Measurements from ENCODE around the gene MAPKAPK2. TPM values are rescaled to one million over a fixed set of nuclear protein-coding genes. Genes with fewer than 3 reads are reported as not detected.

MAPKAPK2 gene
- total RNA-seq, 4 donors from 2014 or later: 45.0 to 77.4 (median 55.5) TPM

GRCh38 chr1:206690516-206690915 lies 5.8 kb downstream of the MAPKAPK2 start:
- no peak for ATAC-seq

GRCh38 chr1:206691604-206692003 lies 6.9 kb downstream of the MAPKAPK2 start:
- peak; percentile 79 for ATAC-seq
- TF ChIP-seq POLR2A (IDR thresholded peaks at IDR 0.05): no peak
- peak; percentile 59 for TF ChIP-seq POLR2AphosphoS5 (IDR thresholded peaks at IDR 0.05)
- TF ChIP-seq CTCF (IDR thresholded peaks at IDR 0.05): no peak
- TF ChIP-seq EP300 (IDR thresholded peaks at IDR 0.05): no peak
- Histone ChIP-seq H3K4me1 (peaks cover 35 to 100% (median 91%) of the 10 kb centered on the region in 3 donors), H3K27me3 (no peaks in the 10 kb centered on the region), H3K9me3 (no peaks in the 10 kb centered on the region), H3K27ac (peak overlapping the region in 3 of 4 donors; percentile 79 to 85 (median 83)), H3K36me3 (no peaks in the 10 kb centered on the region), H3K4me3 (no peak overlapping the region)
- WGBS, 2 donors (ENCODE audit: low coverage in 1 of 2): 43% methylated on average over 1 of the region's 8 CpGs; no CpG with 5 or more reads in 1 of the 2 donors

More at GRCh38 chr1:206690516-206690915, 5.8 kb downstream of the MAPKAPK2 start:
- H3K4me1 ChIP-seq: peaks cover 35 to 93% (median 82%) of the 10 kb centered on the region in 3 donors
- 25 to 40% methylated on average over 1 of the region's 2 CpGs for WGBS, 2 donors (ENCODE audit: low coverage in 1 of 2)
- no peaks in the 10 kb centered on the region for H3K9me3 ChIP-seq
- H3K27me3 ChIP-seq: no peaks in the 10 kb centered on the region
- H3K4me3 ChIP-seq: no peak overlapping the region
- TF ChIP-seq CTCF (IDR thresholded peaks at IDR 0.05): no peak
- TF ChIP-seq EP300 (IDR thresholded peaks at IDR 0.05): no peak
- no peak for TF ChIP-seq POLR2AphosphoS5 (IDR thresholded peaks at IDR 0.05)
- no peak for TF ChIP-seq POLR2A (IDR thresholded peaks at IDR 0.05)
- peak overlapping the region in 3 of 4 donors; percentile 23 to 83 (median 48) for H3K27ac ChIP-seq
- no peaks in the 10 kb centered on the region for H3K36me3 ChIP-seq

GRCh38 chr1:206693029-206693428 lies 8.3 kb downstream of the MAPKAPK2 start:
- peak; percentile 82 for ATAC-seq
- 11 to 21% methylated on average over 9 of the region's 10 CpGs for WGBS, 2 donors (ENCODE audit: low coverage in 1 of 2)
- H3K4me1 ChIP-seq: peaks cover 35 to 100% (median 91%) of the 10 kb centered on the region in 3 donors

GRCh38 chr1:206693592-206693991 lies 8.9 kb downstream of the MAPKAPK2 start:
- TF ChIP-seq POLR2A (IDR thresholded peaks at IDR 0.05): no peak
- peak; percentile 73 for TF ChIP-seq POLR2AphosphoS5 (IDR thresholded peaks at IDR 0.05)
- Histone ChIP-seq H3K4me1 (peaks cover 33 to 100% (median 85%) of the 10 kb centered on the region in 3 donors), H3K4me3 (peak overlapping the region in 1 of 2 donors; percentile 15), H3K27me3 (no peaks in the 10 kb centered on the region), H3K9me3 (no peaks in the 10 kb centered on the region), H3K27ac (peak overlapping the region; percentile 70 to 85 (median 81)), H3K36me3 (no peaks in the 10 kb centered on the region)
- ATAC-seq: peak; percentile 23
- WGBS, 2 donors (ENCODE audit: low coverage in 1 of 2): 10% methylated on average over 6 of the region's 7 CpGs; no CpG with 5 or more reads in 1 of the 2 donors

More at GRCh38 chr1:206693029-206693428, 8.3 kb downstream of the MAPKAPK2 start:
- Histone ChIP-seq H3K9me3 (no peaks in the 10 kb centered on the region), H3K4me3 (peak overlapping the region in 1 of 2 donors; percentile 15), H3K27me3 (no peaks in the 10 kb centered on the region), H3K36me3 (no peaks in the 10 kb centered on the region), H3K27ac (peak overlapping the region; percentile 70 to 85 (median 81))
- TF ChIP-seq POLR2AphosphoS5 (IDR thresholded peaks at IDR 0.05) (peak; percentile 73), EP300 (IDR thresholded peaks at IDR 0.05) (no peak)

GRCh38 chr1:206694171-206695124 lies 9.7 kb downstream of the MAPKAPK2 start:
- no peak for TF ChIP-seq CTCF (IDR thresholded peaks at IDR 0.05)
- no peak for TF ChIP-seq POLR2AphosphoS5 (IDR thresholded peaks at IDR 0.05)
- no peak for TF ChIP-seq POLR2A (IDR thresholded peaks at IDR 0.05)
- TF ChIP-seq EP300 (IDR thresholded peaks at IDR 0.05): no peak
- Histone ChIP-seq H3K36me3 (no peaks in the 10 kb centered on the region), H3K27me3 (no peaks in the 10 kb centered on the region), H3K4me1 (peaks cover 35 to 100% (median 82%) of the 10 kb centered on the region in 3 donors), H3K27ac (peak overlapping the region in 3 of 4 donors; percentile 79 to 85 (median 83)), H3K4me3 (no peak overlapping the region), H3K9me3 (no peaks in the 10 kb centered on the region)
- 53 to 71% methylated on average over 5 to 6 of the region's 11 CpGs for WGBS, 2 donors (ENCODE audit: low coverage in 1 of 2)
- no peak for ATAC-seq
